Fibroblast of lung (primary cell): ENCODE measurements around the gene WDR27. TPM values are rescaled to one million over a fixed set of nuclear protein-coding genes. Genes with fewer than 3 reads are reported as not detected.

Experiments used
- DNase-seq, 2 donors: peaks; one replicate each; pipeline versions ENCODE4 v3.0.0 to v3.0.0-alpha.2; 2010; ENCODE audit warnings: low read depth in 2 of 2
- H2AFZ ChIP-seq: 2 replicates; pipeline ENCODE4 v1.5.1; 2012; ENCODE audit warnings: low read length, control low read depth, inconsistent platforms
- H3K27ac ChIP-seq: 2 replicates; pipeline ENCODE4 v1.5.1; 2011; ENCODE audit warnings: low read length, control low read depth; ENCODE audit not compliant: insufficient read depth
- H3K27me3 ChIP-seq: 2 replicates; pipeline ENCODE4 v1.5.1; 2011; ENCODE audit warnings: mild to moderate bottlenecking, low read length; ENCODE audit not compliant: control insufficient read depth, insufficient read depth
- H3K36me3 ChIP-seq: 2 replicates; pipeline ENCODE4 v1.5.1; 2011; ENCODE audit warnings: low read length; ENCODE audit not compliant: control insufficient read depth, insufficient read depth
- H3K4me1 ChIP-seq: 2 replicates; pipeline ENCODE4 v1.5.1; 2011; ENCODE audit warnings: low read length; ENCODE audit not compliant: control insufficient read depth, insufficient read depth; ENCODE audit errors: extremely low read depth
- H3K4me2 ChIP-seq: 2 replicates; pipeline ENCODE4 v1.5.1; 2011; ENCODE audit warnings: low read length, control low read depth; ENCODE audit not compliant: insufficient read depth; ENCODE audit errors: extremely low read depth
- H3K4me3 ChIP-seq, 4 experiments: fragments of 200-600 bp in 1 of 4; sonication (generic) in 1 of 4; replicated peaks in 1 of 4; 2 replicates each; pipeline ENCODE4 v1.5.1; 2011 to 2016; ENCODE audit warnings: low read length in 4 of 4, low read depth in 3 of 4, mild to moderate bottlenecking in 3 of 4, control low read depth in 2 of 4, inconsistent platforms in 1 of 4, mixed read lengths in 1 of 4; ENCODE audit not compliant: insufficient read depth in 1 of 4; ENCODE audit errors: control extremely low read depth in 1 of 4
- H3K79me2 ChIP-seq: 2 replicates; pipeline ENCODE4 v1.5.1; 2012; ENCODE audit warnings: mild to moderate bottlenecking, low read length, inconsistent platforms; ENCODE audit not compliant: control insufficient read depth, insufficient read depth
- H3K9ac ChIP-seq: 2 replicates; pipeline ENCODE4 v1.5.1; 2011; ENCODE audit warnings: mild to moderate bottlenecking, low read length, control low read depth; ENCODE audit not compliant: insufficient read depth
- H3K9me3 ChIP-seq: 2 replicates; pipeline ENCODE4 v1.5.1; 2012; ENCODE audit warnings: low read depth, low read length; ENCODE audit not compliant: control insufficient read depth, insufficient read depth
- H4K20me1 ChIP-seq: 2 replicates; pipeline ENCODE4 v1.5.1; 2011; ENCODE audit warnings: low read length; ENCODE audit not compliant: control insufficient read depth, insufficient read depth; ENCODE audit errors: extremely low read depth
- CTCF ChIP-seq, 2 donors: IDR thresholded peaks in 1 of 2; conservative IDR thresholded peaks in 1 of 2; 1 replicate in 1 of 2; 2 replicates in 1 of 2; pipeline ENCODE4 v1.5.1; 2011 to 2012; ENCODE audit warnings: low read length in 2 of 2, control low read depth in 1 of 2, inconsistent platforms in 1 of 2, low read depth in 1 of 2, mild to moderate bottlenecking in 1 of 2
- EZH2 ChIP-seq: IDR thresholded peaks from 2 replicates; pipeline ENCODE4 v1.5.1; 2012; ENCODE audit warnings: low read length, control low read depth, mild to moderate bottlenecking; ENCODE audit errors: missing control alignments
- polyA plus RNA-seq, 2 donors: library from polyadenylated mRNA; depleted of rRNA in 1 of 2; stranded (reverse) in 1 of 2; unstranded in 1 of 2; fragments of >200 nt; gene quantifications; 2 replicates each; pipeline ENCODE4 v1.2.1, GENCODE V29; 2011 to 2012; ENCODE audit warnings: missing spikeins in 1 of 2
- total RNA-seq: library from RNA; depleted of rRNA; stranded (reverse); fragments of >200 nt; gene quantifications from 2 replicates; pipeline ENCODE4 v1.2.1, GENCODE V29; 2014

Gene WDR27
- total and polyA plus RNA-seq, 2 donors (not counting 1 experiment from before 2014, with no cell fraction given), result 8.8 to 23.3 TPM

GRCh38 chr6:169411722-169412121 lies 290.1 kb downstream of the WDR27 start:
- Histone ChIP-seq H3K9ac (no peak overlapping the region), H3K4me3 (no peak overlapping the region), H3K4me2 (no peak overlapping the region), H3K36me3 (no peaks in the 10 kb centered on the region), H3K4me1 (no peaks in the 10 kb centered on the region), H3K79me2 (no peaks in the 10 kb centered on the region), H4K20me1 (no peaks in the 10 kb centered on the region), H3K27ac (no peak overlapping the region), H3K27me3 (no peaks in the 10 kb centered on the region), H2AFZ (no peak overlapping the region), H3K9me3 (no peaks in the 10 kb centered on the region)
- TF ChIP-seq CTCF (conservative IDR thresholded peaks at IDR 0.05 in 1 of 2, IDR thresholded peaks at IDR 0.05 in 1 of 2; ENCODE audit: low read depth in 1 of 2, low read length in 2 of 2), result no peak
- DNase-seq, result no peak

DNA sequence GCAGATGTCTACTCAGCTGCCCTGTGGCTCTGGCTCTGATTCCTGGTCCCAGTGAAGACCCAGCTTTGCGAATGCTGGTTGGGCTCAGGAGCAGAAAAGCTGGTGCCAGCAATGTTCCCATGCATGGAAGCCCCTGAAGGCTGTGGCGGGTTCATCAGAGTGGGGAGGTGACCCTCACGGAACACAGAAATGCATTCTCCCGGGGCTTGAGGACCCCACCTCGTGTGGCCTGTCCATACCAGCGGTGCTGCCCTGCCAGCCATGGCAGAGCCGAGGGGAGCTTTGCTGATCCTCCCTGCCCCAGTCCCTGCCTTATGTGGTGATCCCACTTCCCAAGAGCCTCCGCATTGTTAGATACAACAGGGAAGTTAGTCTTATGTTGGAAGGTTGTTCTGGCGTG lies 290.5 kb downstream of the WDR27 start:
- Histone ChIP-seq H3K36me3 (no peaks in the 10 kb centered on the region), H3K79me2 (no peaks in the 10 kb centered on the region), H3K27me3 (no peaks in the 10 kb centered on the region), H3K9ac (no peak overlapping the region), H3K9me3 (no peaks in the 10 kb centered on the region), H2AFZ (no peak overlapping the region), H3K4me2 (no peak overlapping the region), H3K27ac (no peak overlapping the region), H4K20me1 (no peaks in the 10 kb centered on the region), H3K4me1 (no peaks in the 10 kb centered on the region), H3K4me3 (no peak overlapping the region)
- DNase-seq, result no peak
- TF ChIP-seq EZH2 (no peak), CTCF (conservative IDR thresholded peaks at IDR 0.05 in 1 of 2, IDR thresholded peaks at IDR 0.05 in 1 of 2; ENCODE audit: low read depth in 1 of 2, low read length in 2 of 2) (no peak)

- Histone ChIP-seq H3K4me3 (no peak overlapping the region), H4K20me1 (no peaks in the 10 kb centered on the region), H3K4me1 (no peaks in the 10 kb centered on the region), H3K9ac (no peak overlapping the region), H3K36me3 (no peaks in the 10 kb centered on the region), H3K27ac (no peak overlapping the region), H3K4me2 (no peak overlapping the region), H3K9me3 (no peaks in the 10 kb centered on the region), H3K27me3 (no peaks in the 10 kb centered on the region), H3K79me2 (no peaks in the 10 kb centered on the region), H2AFZ (no peak overlapping the region)
- no peak for DNase-seq
- TF ChIP-seq CTCF (conservative IDR thresholded peaks at IDR 0.05 in 1 of 2, IDR thresholded peaks at IDR 0.05 in 1 of 2; ENCODE audit: low read depth in 1 of 2, low read length in 2 of 2) (no peak), EZH2 (no peak)
Measured at GRCh38 chr6:169409742-169410312, 292.0 kb downstream of the WDR27 start.
